Tongue (tissue), 2 donors: Measurements from ENCODE around the gene NOX4. TPM values are rescaled to one million over a fixed set of nuclear protein-coding genes. Genes with fewer than 3 reads are reported as not detected.
"Not testable (repeated sequence)": the region's sequence is repeated elsewhere in the genome, so short reads cannot be mapped to it uniquely, and the experiment has no call there.

Experiments used
- DNase-seq: peaks from one replicate; pipeline ENCODE4 v3.0.0-alpha.2; 2015
- total RNA-seq: library from RNA; depleted of rRNA; stranded (reverse); fragments of >200 nt; gene quantifications from one replicate; pipeline ENCODE4 v1.2.3, GENCODE V29; 2014

Gene NOX4
- total RNA-seq, 1 donor from 2014 or later: 2.7 TPM

DNA sequence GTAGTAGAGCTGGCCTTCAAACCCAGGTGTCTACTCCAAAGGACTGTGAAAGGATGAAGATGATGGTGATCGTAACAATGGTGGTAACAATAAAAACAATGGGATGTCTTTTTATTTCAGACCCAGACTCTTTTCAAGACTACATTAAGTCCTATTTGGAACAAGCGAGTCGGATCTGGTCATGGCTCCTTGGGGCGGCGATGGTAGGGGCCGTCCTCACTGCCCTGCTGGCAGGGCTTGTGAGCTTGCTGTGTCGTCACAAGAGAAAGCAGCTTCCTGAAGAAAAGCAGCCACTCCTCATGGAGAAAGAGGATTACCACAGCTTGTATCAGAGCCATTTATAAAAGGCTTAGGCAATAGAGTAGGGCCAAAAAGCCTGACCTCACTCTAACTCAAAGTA, 196.2 kb downstream of the NOX4 start:
- DNase-seq: not testable (repeated sequence)

DNA sequence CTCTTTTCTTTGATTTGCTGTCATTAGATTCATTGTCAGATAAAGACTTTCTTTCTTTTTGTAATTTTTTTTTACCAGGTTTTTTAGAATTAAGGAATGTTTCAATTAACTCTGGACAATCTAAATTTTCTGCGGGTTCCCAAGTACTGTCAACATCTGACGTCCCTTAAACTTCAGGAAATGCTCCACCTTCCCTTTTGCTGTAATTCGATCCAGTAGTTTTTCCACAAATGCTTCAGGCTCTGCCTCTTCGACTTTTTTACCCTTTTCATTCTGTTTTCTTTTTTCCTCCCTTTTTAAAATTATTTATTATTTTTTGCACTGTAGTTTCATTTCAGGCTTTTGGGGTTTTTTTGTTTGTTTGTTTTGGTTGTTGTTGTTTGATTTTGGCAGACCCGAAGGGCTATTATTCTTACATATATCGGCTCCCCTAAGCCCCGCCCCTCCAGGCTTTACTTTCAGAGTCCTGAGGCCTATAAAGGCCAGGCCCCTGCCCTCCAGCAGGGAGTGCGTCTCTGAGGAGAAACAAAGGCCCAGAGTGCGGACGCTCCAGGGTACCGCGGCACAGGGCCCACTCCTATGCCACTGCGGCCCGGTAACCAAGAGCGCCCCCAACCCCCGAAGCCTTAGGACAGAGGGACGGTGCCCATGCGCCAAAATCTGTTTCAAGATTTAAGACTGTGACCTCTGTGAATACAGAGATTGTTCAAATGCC, 197.1 kb downstream of the NOX4 start:
- peak; percentile 24 for DNase-seq

DNA sequence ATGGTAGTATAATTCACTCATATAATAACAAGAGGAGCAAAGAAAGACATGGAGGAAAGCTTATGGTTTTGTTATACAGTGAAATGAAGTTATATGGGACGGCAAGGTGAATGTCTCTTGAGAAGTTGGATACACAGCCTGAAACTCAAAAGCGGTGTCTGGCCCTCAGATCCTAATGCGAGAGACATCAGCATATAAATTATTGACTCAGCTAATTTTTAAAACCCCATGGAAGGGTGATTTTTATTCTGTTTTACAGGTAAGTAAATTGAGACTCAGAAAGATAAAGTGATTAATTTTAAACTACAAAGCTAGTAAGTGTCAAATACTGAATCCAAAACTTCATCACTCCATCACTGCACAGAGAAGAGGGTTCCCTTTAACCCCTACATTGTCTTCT, 203.2 kb downstream of the NOX4 start:
- not testable (repeated sequence) for DNase-seq

DNA sequence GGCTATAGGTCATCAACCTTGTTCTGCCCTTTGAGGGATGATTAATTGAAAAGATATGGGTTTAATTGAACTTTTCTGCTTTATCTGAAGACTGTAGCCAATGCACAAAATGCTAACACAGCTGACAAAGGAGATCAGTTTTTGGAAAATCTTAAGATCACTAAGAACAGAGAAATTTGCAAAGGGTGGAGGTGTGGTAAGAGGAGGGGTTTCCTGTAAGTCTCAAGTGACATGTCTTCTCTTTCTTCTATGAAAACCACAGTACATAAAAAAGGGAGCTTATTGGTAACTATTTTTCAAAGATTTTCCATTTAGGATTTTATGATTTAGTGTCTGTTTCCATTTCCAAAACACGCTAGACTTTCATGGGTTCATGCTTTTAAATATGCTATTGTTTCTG, 204.6 kb downstream of the NOX4 start:
- not testable (repeated sequence) for DNase-seq

DNA sequence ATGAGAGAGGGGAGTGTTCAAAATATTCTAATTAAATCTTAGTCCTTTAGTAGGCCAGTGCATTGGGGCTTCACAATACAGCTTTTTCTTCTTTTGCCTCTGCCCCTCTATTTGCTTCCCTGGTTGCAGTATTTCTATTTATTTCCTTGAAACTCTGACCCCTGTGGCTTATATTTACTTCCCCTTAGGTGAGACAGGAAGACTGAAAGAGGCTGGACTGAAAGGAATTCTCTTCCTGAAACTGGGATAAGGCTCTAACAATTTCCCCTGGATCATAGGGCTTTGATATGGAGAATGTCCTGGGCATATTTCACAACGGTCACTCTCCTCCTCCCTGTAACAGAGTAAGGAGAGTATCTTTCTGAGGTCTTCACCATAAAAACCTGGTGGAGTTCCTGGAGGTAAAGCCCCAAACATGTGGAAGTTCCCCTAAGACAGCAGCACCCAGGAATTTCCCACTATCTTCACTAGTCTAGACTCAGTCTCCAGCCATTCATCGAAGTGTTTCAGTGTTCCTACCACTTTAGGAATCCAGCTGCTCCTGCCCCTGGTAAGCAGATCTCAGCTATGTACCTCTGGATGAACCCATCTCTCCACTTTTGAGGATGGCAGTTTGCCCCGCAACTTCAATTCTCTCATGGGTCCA, 210.0 kb downstream of the NOX4 start:
- not testable (repeated sequence) for DNase-seq

DNA sequence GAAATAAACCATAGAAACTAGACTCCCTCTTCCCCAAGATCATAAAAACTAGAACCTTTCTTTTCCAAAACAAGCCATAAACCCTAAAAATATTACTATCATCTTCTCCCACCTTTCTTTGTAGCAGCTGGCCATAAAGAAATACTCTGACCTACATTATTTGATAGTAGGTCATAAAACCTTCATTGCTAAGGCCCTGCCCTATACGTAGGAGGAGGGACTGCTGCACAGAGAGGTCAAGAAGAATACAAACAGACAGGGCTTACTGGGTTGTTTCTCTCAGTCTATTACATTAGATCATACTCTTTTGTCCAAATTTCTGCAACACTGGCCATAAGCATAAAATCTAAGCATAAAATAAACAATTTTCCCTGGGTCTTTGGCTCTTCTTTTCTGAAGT, 212.0 kb downstream of the NOX4 start:
- no peak for DNase-seq

DNA sequence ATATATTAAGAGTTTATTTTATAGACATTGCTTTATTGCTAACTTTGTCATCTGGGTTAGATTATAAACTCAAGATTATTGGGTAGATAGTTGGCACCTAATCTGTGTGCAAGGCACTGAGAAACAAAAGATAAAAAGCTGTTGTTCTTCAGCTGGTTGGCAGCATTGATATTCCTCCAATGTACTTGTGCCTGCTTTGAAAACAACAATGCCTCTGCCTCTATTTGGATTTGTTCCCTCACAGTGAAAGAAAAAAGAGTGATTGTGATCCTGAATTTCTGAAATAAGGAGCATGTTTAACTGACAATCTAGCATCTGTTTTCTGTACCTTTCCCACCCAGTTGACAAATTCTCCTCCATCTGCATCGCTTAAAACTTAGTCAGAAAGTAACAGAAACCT, 215.2 kb downstream of the NOX4 start:
- DNase-seq: no peak

Other genes starting within 250 kb of the NOX4 start
- not detected for gene TRIM77, start 218.9 kb upstream of the NOX4 start, total RNA-seq